IMR-90 (cell line): ENCODE data around the gene FAM83C. TPM values are rescaled to one million over a fixed set of nuclear protein-coding genes. Genes with fewer than 3 reads are reported as not detected.

Source experiments
- ATAC-seq: fragments of 200-7000 bp; cut with Tn5 transposase; 2 replicates; pipeline ENCODE4 v1.9.1; 2020; ENCODE audit warnings: low read depth, mild to moderate bottlenecking, moderate library complexity
- BruUV-seq: library from RNA; stranded (reverse); fragments of 400-500 nt; replicated peaks from 2 replicates; lab custom pipeline; 2021; lab: Mats Ljungman, UMichigan
- CTCF ChIA-PET: fragments of 300-600 bp; formaldehyde crosslinking; extraction: SDS; loops from one replicate; lab custom pipeline; 2021; ENCODE audit warnings: antibody characterized with exemption; lab: Yijun Ruan, JAX
- POLR2A ChIA-PET: fragments of 300-600 bp; sonication (Branson Sonifier 250); formaldehyde crosslinking; loops from one replicate; lab custom pipeline; 2022; ENCODE audit warnings: antibody characterized with exemption; ENCODE audit not compliant: unreplicated experiment; lab: Charles Lee
- DNase-seq: peaks from one replicate; pipeline ENCODE4 v3.0.0; 2013
- H2AFZ ChIP-seq: replicated peaks from 2 replicates; pipeline ENCODE3; 2013; ENCODE audit warnings: low read length, mild to moderate bottlenecking; ENCODE audit not compliant: poor library complexity
- H2AK5ac ChIP-seq: 2 replicates; pipeline ENCODE4 v1.6.1; 2013; ENCODE audit warnings: low read depth, low read length, inconsistent platforms
- H2AK9ac ChIP-seq: replicated peaks from 2 replicates; pipeline ENCODE3; 2013; ENCODE audit warnings: mild to moderate bottlenecking, low read depth, low read length, moderate library complexity; ENCODE audit not compliant: poor library complexity
- H2BK120ac ChIP-seq: 2 replicates; pipeline ENCODE4 v1.6.1; 2013; ENCODE audit warnings: low read depth, low read length, inconsistent platforms
- H2BK15ac ChIP-seq: 3 replicates; pipeline ENCODE4 v1.6.1; 2013; ENCODE audit warnings: low read depth, low read length, inconsistent platforms
- H2BK20ac ChIP-seq: 2 replicates; pipeline ENCODE4 v1.6.1; 2013; ENCODE audit warnings: low read depth, mild to moderate bottlenecking, inconsistent platforms, low read length, moderate library complexity
- H2BK5ac ChIP-seq: 2 replicates; pipeline ENCODE4 v1.6.1; 2013; ENCODE audit warnings: mild to moderate bottlenecking, low read depth, low read length, inconsistent platforms; ENCODE audit not compliant: poor library complexity, severe bottlenecking
- H3K14ac ChIP-seq: replicated peaks from 2 replicates; pipeline ENCODE4 v1.6.1; 2013; ENCODE audit warnings: low read depth, low read length, inconsistent platforms
- H3K18ac ChIP-seq: 2 replicates; pipeline ENCODE4 v1.6.1; 2013; ENCODE audit warnings: low read depth, low read length, control low read depth
- H3K23ac ChIP-seq: 2 replicates; pipeline ENCODE4 v1.6.1; 2013; ENCODE audit warnings: low read depth, low read length, inconsistent platforms
- H3K27ac ChIP-seq: 2 replicates; pipeline ENCODE4 v1.5.1; 2013; ENCODE audit warnings: mild to moderate bottlenecking, control low read depth, low read length; ENCODE audit not compliant: insufficient read depth
- H3K27me3 ChIP-seq: 2 replicates; pipeline ENCODE4 v1.6.1; 2013; ENCODE audit warnings: low read length; ENCODE audit not compliant: control insufficient read depth, insufficient read depth
- H3K36me3 ChIP-seq: 2 replicates; pipeline ENCODE4 v1.6.1; 2013; ENCODE audit warnings: low read length, mixed read lengths; ENCODE audit not compliant: control insufficient read depth, insufficient read depth
- H3K4ac ChIP-seq: 2 replicates; pipeline ENCODE4 v1.6.1; 2013; ENCODE audit warnings: low read depth, low read length, inconsistent platforms
- H3K4me1 ChIP-seq: 2 replicates; pipeline ENCODE4 v1.6.1; 2013; ENCODE audit warnings: low read length, mixed read lengths; ENCODE audit not compliant: control insufficient read depth, insufficient read depth
- H3K4me2 ChIP-seq: 2 replicates; pipeline ENCODE4 v1.6.1; 2013; ENCODE audit warnings: low read depth, mild to moderate bottlenecking, control low read depth, low read length, moderate library complexity
- H3K4me3 ChIP-seq: 2 replicates; pipeline ENCODE4 v1.5.1; 2013; ENCODE audit warnings: low read depth, mild to moderate bottlenecking, control low read depth, low read length, moderate library complexity; ENCODE audit not compliant: insufficient read depth
- H3K56ac ChIP-seq: 2 replicates; pipeline ENCODE4 v1.6.1; 2013; ENCODE audit warnings: low read length, inconsistent platforms; ENCODE audit not compliant: insufficient read depth; ENCODE audit errors: extremely low read depth
- H3K79me1 ChIP-seq, 2 experiments: 2 replicates each; pipeline ENCODE4 v1.6.1; 2013; ENCODE audit warnings: low read length in 2 of 2, inconsistent platforms in 1 of 2, low read depth in 1 of 2
- H3K9ac ChIP-seq: 2 replicates; pipeline ENCODE4 v1.6.1; 2013; ENCODE audit warnings: low read depth, low read length, control low read depth
- H3K9me1 ChIP-seq: 2 replicates; pipeline ENCODE4 v1.6.1; 2013; ENCODE audit warnings: low read length, inconsistent platforms; ENCODE audit not compliant: insufficient read depth
- H3K9me3 ChIP-seq: 2 replicates; pipeline ENCODE4 v1.6.1; 2013; ENCODE audit warnings: low read length; ENCODE audit not compliant: control insufficient read depth, insufficient read depth
- H4K20me1 ChIP-seq: 2 replicates; pipeline ENCODE4 v1.6.1; 2013; ENCODE audit warnings: low read length, inconsistent platforms; ENCODE audit not compliant: insufficient read depth
- H4K5ac ChIP-seq: 2 replicates; pipeline ENCODE4 v1.6.1; 2013; ENCODE audit warnings: mild to moderate bottlenecking, low read depth, low read length, control low read depth
- H4K8ac ChIP-seq, 2 experiments: 2 replicates each; pipeline ENCODE4 v1.6.1; 2013; ENCODE audit warnings: low read depth in 2 of 2, low read length in 2 of 2, control low read depth in 1 of 2, inconsistent platforms in 1 of 2
- H4K91ac ChIP-seq: 2 replicates; pipeline ENCODE4 v1.6.1; 2013; ENCODE audit warnings: low read depth, low read length, inconsistent platforms; ENCODE audit not compliant: insufficient read depth
- CEBPB ChIP-seq: IDR thresholded peaks from 2 replicates; pipeline ENCODE4 v1.6.1; 2012; ENCODE audit warnings: low read depth, low read length, improper control_type of control experiment
- CHD1 ChIP-seq: IDR thresholded peaks from 2 replicates; pipeline ENCODE4 v1.6.1; 2012; ENCODE audit warnings: low read depth, low read length, improper control_type of control experiment
- CTCF ChIP-seq: conservative IDR thresholded peaks from 2 replicates; pipeline ENCODE4 v1.5.1; 2012; ENCODE audit warnings: mild to moderate bottlenecking, low read depth, low read length, improper control_type of control experiment
- FOS ChIP-seq: fragments of 150-350 bp; IDR thresholded peaks from 2 replicates; pipeline ENCODE4 v1.6.1; 2016; ENCODE audit warnings: low read depth, low read length
- MAFK ChIP-seq: IDR thresholded peaks from 2 replicates; pipeline ENCODE4 v1.6.1; 2012; ENCODE audit warnings: low read depth, low read length, improper control_type of control experiment
- MAZ ChIP-seq: IDR thresholded peaks from 2 replicates; pipeline ENCODE4 v1.6.1; 2012; ENCODE audit warnings: low read depth, mild to moderate bottlenecking, low read length, improper control_type of control experiment, moderate library complexity, borderline replicate concordance
- NFE2L2 ChIP-seq: fragments of 150-350 bp; IDR thresholded peaks from 2 replicates; pipeline ENCODE4 v1.6.1; 2016; ENCODE audit warnings: low read depth, mild to moderate bottlenecking, low read length
- POLR2A ChIP-seq: IDR thresholded peaks from 2 replicates; pipeline ENCODE4 v1.6.1; 2012; ENCODE audit warnings: mild to moderate bottlenecking, low read depth, low read length
- RAD21 ChIP-seq: IDR thresholded peaks from 2 replicates; pipeline ENCODE4 v1.6.1; 2012; ENCODE audit warnings: low read length, improper control_type of control experiment
- RCOR1 ChIP-seq: IDR thresholded peaks from 2 replicates; pipeline ENCODE4 v1.6.1; 2012; ENCODE audit warnings: mild to moderate bottlenecking, low read length, improper control_type of control experiment; ENCODE audit not compliant: insufficient replicate concordance
- SMC3 ChIP-seq: fragments of 150-350 bp; IDR thresholded peaks from 2 replicates; pipeline ENCODE4 v1.6.1; 2016; ENCODE audit warnings: low read depth, mild to moderate bottlenecking, antibody characterized with exemption, low read length, moderate library complexity
- USF2 ChIP-seq: fragments of 150-350 bp; IDR thresholded peaks from 2 replicates; pipeline ENCODE4 v1.6.1; 2017; ENCODE audit warnings: mild to moderate bottlenecking, antibody characterized with exemption, low read length, low read depth
- WGBS, 2 experiments: methylation state at CpG; one replicate each; pipeline versions ENCODE4 v1.1.5 to v1.1.7; 2013; ENCODE audit warnings: missing lambda C conversion rate in 2 of 2; ENCODE audit not compliant: insufficient read length in 1 of 2; ENCODE audit errors: extremely low coverage in 2 of 2; 5-methylcytosine and 5-hydroxymethylcytosine counted together
- dilution Hi-C: fragments of 300-500 bp; cut with HindIII; formaldehyde crosslinking; loops from one replicate; pipeline ENCODE4 v1.14.3; 2018; ENCODE audit warnings: low sequenced_read_pairs; ENCODE audit not compliant: unreplicated experiment
- in situ Hi-C: fragments of 300-500 bp; cut with MboI; formaldehyde crosslinking; loops from 3 replicates; pipeline ENCODE4 v1.14.3; 2019; ENCODE audit warnings: low sequenced_read_pairs, inconsistent platforms, mixed read lengths
- intact Hi-C: fragments of 100-400 bp; cut with micrococcal nuclease; formaldehyde crosslinking; loops from 2 replicates; pipeline ENCODE4 v1.10.0; 2022
- polyA plus RNA-seq, 3 experiments: library from polyadenylated mRNA; depleted of rRNA; stranded (reverse); fragments of >200 nt; gene quantifications; 2 replicates each; pipeline ENCODE4 v1.2.3, GENCODE V29; 2012; ENCODE audit warnings: low replicate concordance in 1 of 3
- total RNA-seq: library from RNA; depleted of rRNA; stranded (reverse); fragments of >200 nt; gene quantifications from 2 replicates; pipeline ENCODE4 v1.2.3, GENCODE V29; 2012
- TF ChIP-seq, protein P1 (sequence below): fragments of 150-350 bp; IDR thresholded peaks from 2 replicates; pipeline ENCODE4 v1.6.1; 2016; ENCODE audit warnings: low read depth, mild to moderate bottlenecking, low read length, moderate library complexity, borderline replicate concordance

FAM83C gene
- total and polyA plus RNA-seq, 2 of the 4 experiments (the other 2 are of a cell fraction) = 0.02 TPM; not detected in 1

- Histone ChIP-seq H4K91ac (0 out of 2 replicates have a peak overlapping the region, but pooled peaks have one; percentile 20), H2BK5ac (peak overlapping the region; percentile 38), H2AK5ac (peak overlapping the region; percentile 90; the same call in 1 of the 2 replicates), H2BK15ac (no peak overlapping the region), H4K20me1 (no peaks in the 10 kb centered on the region; the same call in none of the 2 replicates), H4K5ac (0 out of 2 replicates have a peak overlapping the region, but pooled peaks have one; percentile 12), H2BK120ac (no peak overlapping the region), H2AFZ (no peak overlapping the region), H2AK9ac (peak overlapping the region; percentile 65), H3K36me3 (peaks cover 54% of the 10 kb centered on the region), H3K9me3 (no peaks in the 10 kb centered on the region), H3K56ac (no peak overlapping the region), H3K14ac (peak overlapping the region; percentile 96; the same call in 1 of the 2 replicates), H3K23ac (peak overlapping the region; percentile 74; the same call in 1 of the 2 replicates), H4K8ac (peak overlapping the region; percentile 92 to 93; a peak in 3 of 4 replicates), H3K79me1 (peaks cover 30 to 68% of the 10 kb centered on the region in 2 experiments), H3K4me2 (peak overlapping the region; percentile 95), H3K4me1 (peaks cover 6% of the 10 kb centered on the region), H3K27ac (peak overlapping the region; percentile 97), H3K9me1 (peaks cover 6% of the 10 kb centered on the region; the same call in 1 of the 2 replicates), H2BK20ac (no peak overlapping the region; the same call in 1 of the 2 replicates), H3K27me3 (no peaks in the 10 kb centered on the region), H3K4ac (peak overlapping the region; percentile 91), H3K18ac (no peak overlapping the region), H3K4me3 (peak overlapping the region; percentile 62), H3K9ac (peak overlapping the region; percentile 99)
- no peak for DNase-seq
- BruUV-seq = no TSS peak
- no CpG with 5 or more reads among the region's 6 CpGs for WGBS, 2 experiments
- ATAC-seq = no peak
- in situ Hi-C loops = no loop called here
- POLR2A ChIA-PET = interaction anchor here (1.1 kb wide), 1 partner anchor 8 kb away, joined by 5 read pairs; the partner anchor contains the start of gene EIF6
- dilution Hi-C loops = no loop called here
- no peak for TF ChIP-seq FOS
- TF ChIP-seq CTCF = no peak
- TF ChIP-seq USF2 = no peak
- no peak for TF ChIP-seq SMC3
- TF ChIP-seq, protein P1, sequence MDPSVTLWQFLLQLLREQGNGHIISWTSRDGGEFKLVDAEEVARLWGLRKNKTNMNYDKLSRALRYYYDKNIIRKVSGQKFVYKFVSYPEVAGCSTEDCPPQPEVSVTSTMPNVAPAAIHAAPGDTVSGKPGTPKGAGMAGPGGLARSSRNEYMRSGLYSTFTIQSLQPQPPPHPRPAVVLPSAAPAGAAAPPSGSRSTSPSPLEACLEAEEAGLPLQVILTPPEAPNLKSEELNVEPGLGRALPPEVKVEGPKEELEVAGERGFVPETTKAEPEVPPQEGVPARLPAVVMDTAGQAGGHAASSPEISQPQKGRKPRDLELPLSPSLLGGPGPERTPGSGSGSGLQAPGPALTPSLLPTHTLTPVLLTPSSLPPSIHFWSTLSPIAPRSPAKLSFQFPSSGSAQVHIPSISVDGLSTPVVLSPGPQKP = no peak
- TF ChIP-seq MAFK = no peak
- no peak for TF ChIP-seq CHD1
- TF ChIP-seq CEBPB = no peak
- TF ChIP-seq POLR2A = no peak
- TF ChIP-seq RCOR1 = no peak
- TF ChIP-seq RAD21 = no peak
- TF ChIP-seq MAZ = no peak
- TF ChIP-seq NFE2L2 = no peak
- intact Hi-C loops = loop anchor here (10.0 kb wide), 2 partner anchors 158 to 402 kb away; partner anchors contain the start of genes ACSS2, GDF5 and GGT7
- CTCF ChIA-PET = no interaction called here
Measured at GRCh38 chr20:35276408-35276807, 15.8 kb downstream of the FAM83C start.
